ENCODE results near the gene RALGAPA2.

GRCh38 chr20:20528861-20529260 is 183.6 kb downstream of the RALGAPA2 start:
- TF ChIP-seq, protein P1, sequence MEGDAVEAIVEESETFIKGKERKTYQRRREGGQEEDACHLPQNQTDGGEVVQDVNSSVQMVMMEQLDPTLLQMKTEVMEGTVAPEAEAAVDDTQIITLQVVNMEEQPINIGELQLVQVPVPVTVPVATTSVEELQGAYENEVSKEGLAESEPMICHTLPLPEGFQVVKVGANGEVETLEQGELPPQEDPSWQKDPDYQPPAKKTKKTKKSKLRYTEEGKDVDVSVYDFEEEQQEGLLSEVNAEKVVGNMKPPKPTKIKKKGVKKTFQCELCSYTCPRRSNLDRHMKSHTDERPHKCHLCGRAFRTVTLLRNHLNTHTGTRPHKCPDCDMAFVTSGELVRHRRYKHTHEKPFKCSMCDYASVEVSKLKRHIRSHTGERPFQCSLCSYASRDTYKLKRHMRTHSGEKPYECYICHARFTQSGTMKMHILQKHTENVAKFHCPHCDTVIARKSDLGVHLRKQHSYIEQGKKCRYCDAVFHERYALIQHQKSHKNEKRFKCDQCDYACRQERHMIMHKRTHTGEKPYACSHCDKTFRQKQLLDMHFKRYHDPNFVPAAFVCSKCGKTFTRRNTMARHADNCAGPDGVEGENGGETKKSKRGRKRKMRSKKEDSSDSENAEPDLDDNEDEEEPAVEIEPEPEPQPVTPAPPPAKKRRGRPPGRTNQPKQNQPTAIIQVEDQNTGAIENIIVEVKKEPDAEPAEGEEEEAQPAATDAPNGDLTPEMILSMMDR (IDR thresholded peaks at IDR 0.05): no peak
- TF ChIP-seq POLR2A (IDR thresholded peaks at IDR 0.05) (no peak), POLR2AphosphoS5 (IDR thresholded peaks at IDR 0.05) (no peak)

All from breast epithelium (tissue), 3 donors.